Measurements from ENCODE around the gene SERAC1.
A peak's percentile ranks its signal among the peaks of the same experiment; 100 is the strongest.
"Not testable (repeated sequence)": the region's sequence is repeated elsewhere in the genome, so short reads cannot be mapped to it uniquely, and the experiment has no call there.

The SERAC1 gene

DNA sequence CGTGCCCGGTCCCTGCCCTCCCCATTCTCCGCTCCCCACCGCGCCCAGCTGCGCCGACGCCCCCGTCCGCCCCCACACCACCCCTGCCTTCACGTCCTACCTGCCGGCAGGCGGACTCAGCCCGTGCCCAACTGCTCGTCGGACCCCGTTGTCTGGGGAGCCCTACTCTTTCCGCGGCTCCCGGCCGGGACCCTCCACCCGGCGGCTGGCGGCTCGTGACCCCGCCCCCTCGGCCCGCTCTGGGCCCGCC, at the start of gene SERAC1:
SERAC1 (minus strand) TSS at position 223 of the 250 bp plus-strand sequence. CDS start 9,899 bp downstream, outside the sequence.
- DNase-seq = no peak

- peak; percentile 74 for DNase-seq
Observed at GRCh38 chr6:158213925-158214674, 46.0 kb upstream of the SERAC1 start.

DNA sequence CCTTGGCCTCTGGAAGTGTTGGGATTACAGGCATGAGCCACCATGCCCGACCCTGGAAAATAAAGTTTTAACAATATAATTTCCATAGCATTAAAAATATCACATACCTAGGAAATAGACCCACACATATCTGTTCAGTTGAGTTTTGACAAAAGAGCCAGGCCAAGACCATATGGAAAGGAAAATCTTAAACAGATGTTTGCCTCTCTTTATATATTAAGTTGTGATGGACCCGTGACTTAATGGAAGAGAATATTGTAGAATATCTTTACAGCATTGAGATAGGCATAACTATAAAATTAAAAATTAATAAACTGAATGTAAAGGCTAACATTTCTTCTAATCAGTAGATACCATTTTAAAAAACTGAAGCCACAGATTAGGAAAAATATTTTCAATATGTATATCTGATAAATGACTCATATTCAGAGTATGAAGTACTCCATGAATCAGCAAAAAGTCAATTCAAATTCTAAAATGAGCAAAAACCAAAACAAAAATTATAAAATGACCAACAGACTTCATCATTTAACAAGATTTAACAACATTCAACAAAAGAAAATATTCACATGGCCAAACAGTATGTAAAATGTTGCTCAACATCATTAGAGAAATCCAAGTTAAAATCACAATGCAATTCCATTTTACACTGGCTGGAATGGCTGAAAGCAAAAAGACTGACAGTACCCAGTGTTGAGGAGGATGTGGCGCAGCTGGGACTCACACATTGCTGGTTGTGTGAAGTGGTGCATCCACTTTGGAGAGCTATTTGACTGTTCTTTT, 43.4 kb upstream of the SERAC1 start:
- no peak for DNase-seq

GRCh38 chr6:158209582-158210333, 41.7 kb upstream of the SERAC1 start:
- not testable (repeated sequence) for DNase-seq

DNA sequence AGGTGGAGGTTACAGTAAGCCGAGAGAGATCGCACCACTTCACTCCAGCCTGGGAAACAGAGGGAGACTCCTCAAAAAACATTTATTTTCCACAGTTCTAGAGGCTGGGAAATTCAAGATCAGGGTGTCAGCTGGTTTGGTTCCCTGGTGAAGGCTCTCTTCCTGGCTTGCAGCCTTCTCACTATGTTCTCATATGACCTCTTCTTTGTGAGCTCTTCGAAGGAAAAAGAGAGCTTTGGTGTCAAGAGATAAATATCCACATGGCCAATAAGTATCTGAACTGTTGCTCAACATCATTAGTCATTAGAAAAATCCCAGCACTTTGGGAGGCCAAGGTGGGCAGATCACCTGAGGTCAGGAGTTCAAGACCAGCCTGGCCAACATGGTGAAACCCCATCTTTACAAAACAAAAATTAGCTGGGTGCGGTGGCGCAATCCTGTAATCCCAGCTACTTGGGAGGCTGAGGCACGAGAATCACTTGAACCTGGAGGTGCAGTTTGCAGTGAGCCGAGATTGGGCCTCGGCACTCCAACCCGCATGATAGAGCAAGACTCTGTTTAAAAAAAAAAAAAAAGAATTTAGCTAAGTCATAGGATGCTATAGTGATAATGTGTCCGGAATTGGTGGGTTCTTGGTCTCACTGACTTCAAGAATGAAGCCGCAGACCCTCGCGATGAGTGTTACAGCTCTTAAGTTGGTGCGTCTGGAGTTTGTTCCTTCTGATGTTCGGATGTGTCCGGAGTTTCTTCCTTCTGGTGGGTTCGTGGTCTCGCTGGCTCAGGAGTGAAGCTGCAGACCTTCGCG, 40.4 kb upstream of the SERAC1 start:
- not testable (repeated sequence) for DNase-seq

DNA sequence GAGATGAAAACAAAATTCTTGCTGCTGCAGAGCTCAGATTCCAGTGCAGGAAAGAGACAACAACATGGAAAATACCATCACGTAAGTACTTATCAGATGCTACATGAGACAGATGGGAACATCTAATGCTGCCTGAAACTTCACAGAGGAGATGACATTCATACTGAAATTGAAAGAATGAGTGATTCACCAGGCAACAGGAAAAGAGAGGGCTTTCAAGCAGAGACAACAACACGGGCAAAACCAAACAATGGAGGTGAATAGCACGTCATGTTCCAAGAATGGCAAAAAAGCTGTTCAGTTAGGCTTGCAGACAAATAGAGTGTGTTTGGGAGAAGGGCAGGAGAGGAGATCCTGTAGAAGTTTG, 39.3 kb upstream of the SERAC1 start:
- DNase-seq = no peak

GRCh38 chr6:158206740-158207421, 38.8 kb upstream of the SERAC1 start:
- DNase-seq = no peak

- no peak for DNase-seq
Observed at GRCh38 chr6:158205169-158205944, 37.3 kb upstream of the SERAC1 start.

GRCh38 chr6:158198461-158198860, 30.4 kb upstream of the SERAC1 start:
- no peak for DNase-seq

GRCh38 chr6:158194487-158195280, 26.6 kb upstream of the SERAC1 start:
- DNase-seq = no peak

DNA sequence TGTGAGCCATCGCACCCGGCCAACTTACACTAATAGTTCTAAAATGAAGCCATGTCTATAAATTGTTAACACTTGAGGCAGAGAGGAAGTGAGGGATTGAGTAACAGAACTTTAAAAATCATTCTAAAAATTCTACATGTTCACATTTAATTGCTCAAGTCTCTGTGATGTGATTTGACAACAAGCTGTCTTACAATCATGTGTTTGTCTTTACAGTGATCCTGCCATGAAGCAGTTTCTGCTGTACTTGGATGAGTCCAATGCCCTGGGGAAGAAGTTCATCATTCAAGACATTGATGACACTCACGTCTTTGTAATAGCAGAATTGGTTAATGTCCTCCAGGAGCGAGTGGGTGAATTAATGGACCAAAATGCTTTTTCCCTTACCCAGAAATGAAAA, 23.7 kb upstream of the SERAC1 start:
- DNase-seq = no peak

- no peak for DNase-seq
Observed at GRCh38 chr6:158191032-158191431, 23.0 kb upstream of the SERAC1 start.

- DNase-seq = no peak
Observed at GRCh38 chr6:158188591-158188990, 20.5 kb upstream of the SERAC1 start.

DNA sequence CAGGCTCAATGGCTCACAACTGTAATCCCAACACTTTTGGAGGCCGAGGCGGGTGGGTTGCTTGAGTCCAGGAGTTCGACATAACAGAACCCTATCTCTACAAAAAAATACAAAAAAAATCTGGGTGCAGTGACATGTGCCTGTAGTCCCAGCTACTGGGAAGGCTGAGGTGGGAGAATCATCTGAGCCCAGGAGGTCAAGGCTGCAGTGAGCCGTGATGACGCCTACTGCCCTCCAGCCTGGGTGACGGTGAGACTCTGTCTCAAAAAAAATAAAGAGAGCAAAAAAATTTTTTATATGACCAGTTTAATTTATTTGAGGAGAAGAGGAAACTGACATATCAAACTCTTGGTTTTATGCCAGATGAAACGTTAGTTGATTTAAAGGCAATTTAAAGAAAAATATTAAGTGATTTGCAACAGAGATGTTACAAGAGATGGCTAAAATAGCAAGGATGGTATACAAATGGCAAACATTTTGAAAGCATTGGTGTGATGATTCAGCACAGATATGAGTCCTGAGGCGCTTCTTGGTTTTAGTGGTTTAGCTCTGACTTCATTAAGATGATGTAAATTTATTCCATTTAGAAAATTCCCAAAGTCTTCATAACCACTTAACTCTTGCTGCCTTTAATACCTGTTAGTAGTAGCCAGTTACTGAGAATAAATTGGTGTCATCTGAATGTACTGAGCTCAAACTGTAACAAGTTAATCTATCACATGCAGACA, 17.8 kb upstream of the SERAC1 start:
- DNase-seq = no peak

GRCh38 chr6:158184608-158185007, 16.5 kb upstream of the SERAC1 start:
- no peak for DNase-seq

DNA sequence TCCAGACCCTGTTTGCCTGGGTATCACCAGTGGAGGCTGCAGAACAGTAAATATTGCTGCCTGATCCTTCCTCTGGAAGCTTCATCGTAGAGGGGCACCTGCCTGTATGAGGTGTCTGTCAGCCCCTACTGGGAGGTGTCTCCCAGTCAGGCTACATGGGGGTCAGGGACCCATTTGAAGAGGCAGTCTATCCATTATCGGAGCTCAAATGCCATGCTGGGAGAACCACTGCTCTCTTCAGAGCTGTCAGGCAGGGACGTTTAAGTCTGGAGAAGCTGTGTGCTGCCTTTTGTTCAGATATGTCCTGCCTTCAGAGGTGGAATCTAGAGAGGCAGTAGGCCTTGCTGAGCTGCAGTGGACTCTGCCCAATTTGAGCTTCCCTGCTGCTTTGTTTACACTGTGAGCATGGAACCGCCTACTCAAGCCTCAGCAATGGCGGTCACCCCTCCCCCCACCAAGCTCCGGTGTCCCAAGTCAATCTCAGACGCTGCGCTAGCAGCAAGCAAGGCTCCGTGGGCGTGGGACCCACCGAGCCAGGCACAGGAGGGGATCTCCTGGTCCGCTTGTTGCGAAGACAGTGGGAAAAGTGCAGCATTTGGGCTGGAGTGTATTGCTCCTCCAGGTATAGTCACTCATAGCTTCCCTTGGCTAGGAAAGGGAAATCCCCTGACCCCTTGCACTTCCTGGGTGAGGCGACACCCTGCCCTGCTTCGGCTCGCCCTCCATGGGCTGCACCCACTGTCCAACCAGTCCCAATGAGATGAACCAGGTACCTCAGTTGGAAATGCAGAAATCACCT, 15.3 kb upstream of the SERAC1 start:
- DNase-seq = not testable (repeated sequence)

DNA sequence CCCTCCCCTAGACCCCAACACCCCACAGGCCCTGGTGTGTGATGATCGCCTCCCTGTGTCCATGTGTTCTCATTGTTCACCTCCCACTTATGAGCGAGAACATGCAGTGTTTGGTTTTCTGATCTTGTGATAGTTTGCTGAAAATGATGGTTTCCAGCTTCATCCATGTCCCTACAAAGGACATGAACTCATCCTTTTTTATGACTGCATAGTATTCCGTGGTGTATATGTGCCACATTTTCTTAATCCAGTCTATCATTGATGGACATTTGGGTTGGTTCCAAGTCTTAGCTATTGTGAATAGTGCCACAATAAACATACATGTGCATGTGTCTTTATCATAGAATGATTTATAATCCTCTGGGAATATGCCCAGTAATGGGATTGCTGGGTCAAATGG, 9.7 kb upstream of the SERAC1 start:
- DNase-seq = not testable (repeated sequence)

- DNase-seq = no peak
Observed at GRCh38 chr6:158175111-158175510, 7.0 kb upstream of the SERAC1 start.

- DNase-seq = no peak
Observed at GRCh38 chr6:158174514-158174913, 6.5 kb upstream of the SERAC1 start.

All from NCI-H1694 treated with DMSO at 0.1 percent for 48 hours (cell line).